Measurements from ENCODE around the gene VWA5A. TPM values are rescaled to one million over a fixed set of nuclear protein-coding genes. Genes with fewer than 3 reads are reported as not detected.

The VWA5A gene
- polyA plus RNA-seq, 1 of the 3 experiments (the other 2 are of a cell fraction), result 7.6 TPM

DNA sequence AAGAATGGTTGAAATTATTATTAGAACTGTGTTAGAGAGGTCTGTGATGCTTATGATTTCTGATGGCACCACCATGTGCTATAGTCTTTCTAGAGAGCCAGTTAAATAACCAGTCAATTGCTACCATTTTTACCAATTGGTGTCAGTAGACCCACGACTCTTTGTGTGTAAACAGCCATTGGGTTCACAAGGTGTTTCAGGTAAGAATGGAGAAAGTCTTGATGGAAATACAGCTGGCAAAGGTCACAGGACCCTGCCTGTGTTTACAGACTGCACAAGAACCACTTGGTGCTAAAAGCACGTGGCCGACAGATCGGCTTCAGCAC, 43.7 kb upstream of the VWA5A start:
- H3K79me2 ChIP-seq (ENCODE audit: insufficient read depth), result no peaks in the 10 kb centered on the region
- no peak for TF ChIP-seq FOXM1 (IDR thresholded peaks at IDR 0.05; ENCODE audit: low read depth)
- no peak for TF ChIP-seq RAD21 (IDR thresholded peaks at IDR 0.05; ENCODE audit: low read length)
- no peak for TF ChIP-seq MAX (IDR thresholded peaks at IDR 0.05; ENCODE audit: low read depth)
- TF ChIP-seq, protein P1, sequence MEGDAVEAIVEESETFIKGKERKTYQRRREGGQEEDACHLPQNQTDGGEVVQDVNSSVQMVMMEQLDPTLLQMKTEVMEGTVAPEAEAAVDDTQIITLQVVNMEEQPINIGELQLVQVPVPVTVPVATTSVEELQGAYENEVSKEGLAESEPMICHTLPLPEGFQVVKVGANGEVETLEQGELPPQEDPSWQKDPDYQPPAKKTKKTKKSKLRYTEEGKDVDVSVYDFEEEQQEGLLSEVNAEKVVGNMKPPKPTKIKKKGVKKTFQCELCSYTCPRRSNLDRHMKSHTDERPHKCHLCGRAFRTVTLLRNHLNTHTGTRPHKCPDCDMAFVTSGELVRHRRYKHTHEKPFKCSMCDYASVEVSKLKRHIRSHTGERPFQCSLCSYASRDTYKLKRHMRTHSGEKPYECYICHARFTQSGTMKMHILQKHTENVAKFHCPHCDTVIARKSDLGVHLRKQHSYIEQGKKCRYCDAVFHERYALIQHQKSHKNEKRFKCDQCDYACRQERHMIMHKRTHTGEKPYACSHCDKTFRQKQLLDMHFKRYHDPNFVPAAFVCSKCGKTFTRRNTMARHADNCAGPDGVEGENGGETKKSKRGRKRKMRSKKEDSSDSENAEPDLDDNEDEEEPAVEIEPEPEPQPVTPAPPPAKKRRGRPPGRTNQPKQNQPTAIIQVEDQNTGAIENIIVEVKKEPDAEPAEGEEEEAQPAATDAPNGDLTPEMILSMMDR (IDR thresholded peaks at IDR 0.05), result no peak
- no peak for TF ChIP-seq EP300 (IDR thresholded peaks at IDR 0.05; ENCODE audit: borderline replicate concordance in 1 of 2, low read depth in 1 of 2, low read length in 1 of 2)
- TF ChIP-seq SMC3 (IDR thresholded peaks at IDR 0.05; ENCODE audit: low read depth, low read length), result no peak
- TF ChIP-seq TEAD4 (IDR thresholded peaks at IDR 0.05; ENCODE audit: borderline replicate concordance, insufficient read depth), result no peak
- no peak for TF ChIP-seq RCOR1 (IDR thresholded peaks at IDR 0.05; ENCODE audit: low read length)
- TF ChIP-seq GABPA (IDR thresholded peaks at IDR 0.05; ENCODE audit: low read depth), result no peak
- no peak overlapping the region for H3K27ac ChIP-seq (ENCODE audit: low read depth in 2 of 2, low read length in 1 of 2)
- ChIA-PET POLR2A (no interaction called here), CTCF (interaction anchor here (0.6 to 9.5 kb wide), 51 partner anchors 8 to 800 kb away, joined by 3 to 247 read pairs (median 3); partner anchors contain the start of genes OR8G1 and VWA5A)
- H3K4me3 ChIP-seq (ENCODE audit: low read depth in 2 of 2, low read length in 1 of 2), result no peak overlapping the region; a peak in 1 of 4 replicates
- no peak overlapping the region for H2AFZ ChIP-seq (ENCODE audit: low read depth)
- H4K20me1 ChIP-seq (ENCODE audit: insufficient read depth), result no peaks in the 10 kb centered on the region
- H3K9me2 ChIP-seq, result no peaks in the 10 kb centered on the region
- no peak overlapping the region for H3K4me2 ChIP-seq
- H3K36me3 ChIP-seq (replicated peaks in 1 of 2; ENCODE audit: control insufficient read depth in 1 of 2, insufficient read depth in 2 of 2, low read length in 1 of 2), result no peaks in the 10 kb centered on the region
- WGBS (ENCODE audit: low lambda C conversion rate), result 57% methylated on average over 4 of the region's 4 CpGs
- no peak for DNase-seq
- H3K9ac ChIP-seq, result no peak overlapping the region
- peaks cover 0 to 5% of the 10 kb centered on the region in 2 experiments; a peak in 2 of 4 replicates for H3K4me1 ChIP-seq (ENCODE audit: control insufficient read depth in 1 of 2, insufficient read depth in 2 of 2, low read depth in 1 of 2, low read length in 1 of 2)
- H3K27me3 ChIP-seq (ENCODE audit: insufficient read depth), result peaks cover 13% of the 10 kb centered on the region; the same call in 1 of the 2 replicates
- H3K9me3 ChIP-seq, result no peaks in the 10 kb centered on the region
- no peaks in the 10 kb centered on the region for H3F3A ChIP-seq (replicated peaks; ENCODE audit: insufficient read depth)

- no peaks in the 10 kb centered on the region for H4K20me1 ChIP-seq (ENCODE audit: insufficient read depth)
- H2AFZ ChIP-seq (ENCODE audit: low read depth), result no peak overlapping the region
- H3K27ac ChIP-seq (ENCODE audit: low read depth in 2 of 2, low read length in 1 of 2), result no peak overlapping the region
- TF ChIP-seq USF1 (IDR thresholded peaks at IDR 0.05; ENCODE audit: borderline replicate concordance, low read depth) (no peak), YY1 (IDR thresholded peaks at IDR 0.05; ENCODE audit: low read depth) (no peak), TEAD4 (IDR thresholded peaks at IDR 0.05; ENCODE audit: borderline replicate concordance, insufficient read depth) (no peak), RXRA (IDR thresholded peaks at IDR 0.05; ENCODE audit: borderline replicate concordance, low read depth) (no peak), GATA2 (CRISPR knock-in tag; IDR thresholded peaks at IDR 0.05) (no peak), MAX (IDR thresholded peaks at IDR 0.05; ENCODE audit: low read depth) (no peak), NFIC (IDR thresholded peaks at IDR 0.05; ENCODE audit: borderline replicate concordance) (no peak), TCF12 (IDR thresholded peaks at IDR 0.05) (no peak), MEF2A (IDR thresholded peaks at IDR 0.05; ENCODE audit: borderline replicate concordance, low read depth) (no peak), EZH2phosphoT487 (IDR thresholded peaks at IDR 0.05; ENCODE audit: borderline replicate concordance, low read depth) (no peak), SMC3 (IDR thresholded peaks at IDR 0.05; ENCODE audit: low read depth, low read length) (no peak), FOXJ3 (CRISPR knock-in tag; IDR thresholded peaks at IDR 0.05) (no peak)
- CTCF ChIA-PET, result interaction anchor here (0.7 to 9.5 kb wide), 28 partner anchors 9 to 529 kb away, joined by 3 to 247 read pairs (median 4); no protein-coding TSS in a partner anchor
- H3K4me2 ChIP-seq, result no peak overlapping the region
- H3K9me2 ChIP-seq, result no peaks in the 10 kb centered on the region
- no peaks in the 10 kb centered on the region for H3F3A ChIP-seq (replicated peaks; ENCODE audit: insufficient read depth)
- WGBS (ENCODE audit: low lambda C conversion rate), result 70% methylated on average over 8 of the region's 8 CpGs
- DNase-seq, result no peak
- H3K9ac ChIP-seq, result no peak overlapping the region
- H3K9me3 ChIP-seq, result no peaks in the 10 kb centered on the region
- no peaks in the 10 kb centered on the region for H3K79me2 ChIP-seq (ENCODE audit: insufficient read depth)
- H3K27me3 ChIP-seq (ENCODE audit: insufficient read depth), result peaks cover 15% of the 10 kb centered on the region; the same call in 1 of the 2 replicates
- peaks cover 0 to 5% of the 10 kb centered on the region in 2 experiments; a peak in 2 of 4 replicates for H3K4me1 ChIP-seq (ENCODE audit: control insufficient read depth in 1 of 2, insufficient read depth in 2 of 2, low read depth in 1 of 2, low read length in 1 of 2)
- POLR2A ChIA-PET, result no interaction called here
- no peaks in the 10 kb centered on the region for H3K36me3 ChIP-seq (replicated peaks in 1 of 2; ENCODE audit: control insufficient read depth in 1 of 2, insufficient read depth in 2 of 2, low read length in 1 of 2)
- no peak overlapping the region for H3K4me3 ChIP-seq (ENCODE audit: low read depth in 2 of 2, low read length in 1 of 2)
Observed at GRCh38 chr11:124072147-124072546, 43.1 kb upstream of the VWA5A start.

All from SK-N-SH (cell line).